Embryonic facial prominence (tissue), 1 donor: ENCODE results near the gene LARP4B.

Source experiments
- DNase-seq: peaks from one replicate; pipeline ENCODE4 v3.0.0-alpha.2; 2016; ENCODE audit errors: extremely low spot score

LARP4B gene

DNA sequence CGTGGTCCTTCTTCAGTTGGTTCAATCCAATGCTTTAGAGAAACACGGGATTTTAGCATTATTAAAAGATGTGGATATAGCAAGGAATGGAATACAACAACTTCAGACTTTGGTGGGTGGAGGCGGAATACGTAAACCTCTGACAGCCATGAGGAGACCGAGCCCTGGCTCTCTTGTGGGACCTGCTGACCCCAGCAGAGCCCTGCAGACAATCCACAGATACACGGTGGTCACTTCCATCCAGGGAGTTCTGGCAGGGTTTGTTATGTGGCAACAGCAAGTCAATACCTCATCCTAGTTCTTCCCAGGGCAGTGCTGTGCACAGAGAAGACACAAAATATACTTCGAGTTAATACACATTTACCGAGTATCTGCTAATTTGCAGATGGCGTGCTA is 123.5 kb downstream of the LARP4B start:
- DNase-seq = no peak

DNA sequence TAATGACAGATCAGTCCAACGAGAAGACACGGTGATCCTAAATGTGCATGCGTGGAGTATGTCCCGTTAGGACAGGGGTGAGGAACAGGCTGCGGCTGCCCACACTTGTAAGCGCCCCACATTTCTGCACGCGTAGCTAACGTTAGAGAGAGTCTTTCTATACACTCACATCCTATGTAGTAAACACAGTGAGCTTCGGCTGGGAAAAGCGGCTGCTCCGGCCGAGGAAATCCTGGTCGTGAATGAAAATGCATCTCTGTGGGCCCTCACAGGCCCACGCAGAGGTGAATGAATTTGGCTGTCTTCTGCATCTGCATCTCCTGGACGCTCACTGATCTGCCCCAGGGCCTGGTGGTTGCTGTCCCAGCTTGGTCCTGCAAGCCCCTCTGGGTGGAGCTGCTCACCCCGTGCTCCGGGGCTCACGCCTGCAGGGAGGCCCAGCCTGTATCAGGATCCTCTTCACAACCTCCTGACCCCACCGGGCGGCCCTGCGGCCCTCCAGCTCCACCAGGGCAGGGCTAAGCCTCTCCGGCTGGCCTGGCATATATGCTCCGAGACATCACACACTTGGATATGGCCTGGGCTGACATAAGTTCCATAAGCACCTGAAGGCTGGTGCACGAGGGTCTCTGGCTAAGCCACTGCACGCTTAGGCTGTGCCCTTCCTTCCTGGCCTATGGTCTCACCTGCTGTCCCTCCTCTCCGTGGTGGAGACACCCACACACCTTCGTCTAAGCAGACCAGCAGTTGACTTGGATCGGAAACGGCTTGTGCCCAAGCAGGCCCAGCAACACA is 124.1 kb downstream of the LARP4B start:
- no peak for DNase-seq

DNA sequence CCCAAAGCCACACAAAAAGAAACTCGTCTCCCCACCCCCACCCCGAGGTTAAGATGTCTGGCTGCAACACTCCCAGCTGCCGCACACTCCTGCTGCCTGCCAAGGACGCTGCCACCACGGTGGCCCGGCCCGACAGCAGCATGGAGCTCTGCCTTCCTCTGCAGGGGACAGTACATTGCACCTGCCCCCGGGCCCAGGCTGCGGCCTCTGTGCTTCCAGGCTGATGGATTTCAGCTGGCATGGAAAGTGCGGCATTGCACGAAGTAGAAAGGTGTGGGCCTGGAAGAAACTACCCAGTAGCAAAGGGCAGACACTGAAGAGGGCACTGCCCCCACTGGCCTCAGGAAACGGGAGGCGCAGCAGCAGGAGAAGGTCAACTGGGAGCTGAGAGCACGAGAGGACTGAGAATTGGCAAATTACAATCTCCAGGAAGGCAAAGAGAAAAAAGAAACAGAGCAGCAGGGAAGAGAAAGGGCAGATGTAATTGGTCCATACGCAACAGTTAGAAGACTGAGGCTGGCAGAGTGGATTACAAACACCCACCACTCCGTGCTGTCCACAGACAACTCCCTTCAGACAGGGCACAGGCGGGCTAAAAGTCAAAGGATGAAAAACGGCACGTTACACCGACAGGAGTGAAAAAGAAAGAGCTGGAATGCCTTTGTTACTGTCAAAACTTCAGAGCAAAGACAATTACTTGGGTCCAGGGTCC is 124.9 kb downstream of the LARP4B start:
- DNase-seq = no peak

DNA sequence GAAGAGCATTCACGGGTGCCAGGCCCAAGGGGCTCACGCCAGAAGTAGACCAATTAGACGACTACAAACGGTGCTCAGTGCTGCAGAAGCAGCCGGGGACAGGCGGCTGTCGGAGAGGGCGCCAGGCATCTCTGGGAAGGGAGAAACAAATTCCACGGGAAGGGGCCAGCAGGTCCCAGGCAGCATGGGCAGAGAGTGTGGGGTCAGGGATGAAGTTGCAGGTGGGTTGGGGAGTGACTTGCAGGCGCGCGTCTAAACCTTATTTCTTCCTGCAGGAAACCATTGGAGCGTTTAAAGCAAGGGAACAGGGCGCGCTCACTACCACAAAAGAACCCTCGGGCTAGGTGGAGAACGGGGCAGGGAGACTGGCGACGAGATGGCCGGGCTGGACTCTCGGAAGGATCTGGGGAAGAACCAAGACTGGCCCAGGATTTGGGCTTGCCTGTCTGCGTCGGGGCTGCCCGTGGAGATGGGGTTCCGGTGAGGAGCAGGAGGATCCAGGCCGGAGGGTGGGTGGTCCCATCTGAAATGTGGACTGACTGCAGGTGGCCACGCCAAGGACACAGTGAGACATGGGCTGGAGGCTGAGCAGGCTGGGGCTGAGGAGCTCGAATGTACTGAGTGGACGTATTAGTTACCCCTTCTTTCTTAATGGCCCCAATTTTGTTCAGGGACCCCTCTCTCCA is 125.7 kb downstream of the LARP4B start:
- DNase-seq = no peak

DNA sequence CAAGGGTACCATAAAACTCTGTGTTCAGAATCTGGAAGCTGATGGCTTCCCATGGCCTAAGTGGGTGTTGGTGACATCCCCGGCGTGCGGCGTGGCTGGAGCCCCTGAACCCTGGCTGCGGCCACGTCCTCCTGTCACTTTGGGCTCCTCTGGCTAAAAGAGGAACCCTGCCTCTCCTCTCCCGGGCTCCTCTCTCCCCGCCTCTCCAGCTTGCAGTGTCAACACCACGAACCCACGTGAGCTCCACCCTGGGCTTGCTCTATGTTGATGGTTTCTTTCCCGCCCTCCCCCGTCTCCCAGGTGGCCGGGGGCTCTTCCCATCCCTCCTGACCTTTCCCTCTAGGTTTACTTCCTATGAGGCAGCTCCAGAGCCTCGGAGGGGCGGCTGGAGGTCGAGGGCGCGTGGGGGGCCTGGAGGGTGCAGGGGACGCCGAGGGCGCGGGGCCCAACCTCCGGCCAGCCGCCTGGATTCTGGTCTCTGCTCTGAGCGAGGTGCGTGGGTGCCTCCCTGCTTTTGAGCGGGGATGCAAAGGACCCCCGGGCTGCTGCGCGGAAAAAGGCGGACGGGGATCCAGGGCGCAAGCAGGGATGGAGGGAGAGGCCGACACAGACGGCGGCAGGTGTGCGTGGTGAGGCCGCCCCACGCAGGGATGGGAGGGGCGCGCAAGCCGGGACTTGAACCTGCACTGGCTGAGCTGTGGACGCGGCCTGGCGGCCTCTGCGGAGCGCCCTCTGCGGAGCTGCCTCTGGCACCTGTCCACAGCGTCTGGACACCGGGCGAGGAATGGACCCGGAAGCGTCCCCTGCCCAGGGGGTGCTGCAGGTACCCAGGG is 126.5 kb downstream of the LARP4B start:
- DNase-seq = no peak

DNA sequence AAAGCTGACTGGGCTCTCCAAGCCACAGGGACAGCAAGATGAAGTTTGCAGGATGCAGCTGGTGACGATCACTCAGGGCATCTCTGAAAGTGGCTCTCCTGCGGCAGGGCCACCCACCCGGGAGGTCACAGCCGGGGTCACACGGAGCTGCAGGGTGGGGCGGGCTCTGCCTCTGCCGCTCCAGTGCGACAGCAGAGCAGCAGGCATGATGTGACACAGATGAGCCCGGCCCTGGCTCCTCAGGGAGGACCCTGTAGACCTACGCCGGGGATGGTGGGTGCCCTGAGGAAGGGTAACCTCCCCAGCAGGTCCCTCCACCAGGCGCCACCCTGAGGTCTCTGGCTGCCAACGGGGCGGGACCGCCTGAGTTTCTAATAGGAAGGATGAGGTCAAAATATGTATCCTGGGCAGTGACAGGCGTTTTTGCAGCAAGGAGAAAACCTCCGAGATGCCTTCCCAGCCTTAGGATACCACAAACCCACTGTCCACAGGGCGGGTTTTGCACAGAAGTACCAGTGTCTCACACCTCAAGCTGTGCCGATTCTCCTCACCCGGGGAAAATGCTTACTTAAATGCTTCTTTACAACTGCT is 127.2 kb downstream of the LARP4B start:
- no peak for DNase-seq

DNA sequence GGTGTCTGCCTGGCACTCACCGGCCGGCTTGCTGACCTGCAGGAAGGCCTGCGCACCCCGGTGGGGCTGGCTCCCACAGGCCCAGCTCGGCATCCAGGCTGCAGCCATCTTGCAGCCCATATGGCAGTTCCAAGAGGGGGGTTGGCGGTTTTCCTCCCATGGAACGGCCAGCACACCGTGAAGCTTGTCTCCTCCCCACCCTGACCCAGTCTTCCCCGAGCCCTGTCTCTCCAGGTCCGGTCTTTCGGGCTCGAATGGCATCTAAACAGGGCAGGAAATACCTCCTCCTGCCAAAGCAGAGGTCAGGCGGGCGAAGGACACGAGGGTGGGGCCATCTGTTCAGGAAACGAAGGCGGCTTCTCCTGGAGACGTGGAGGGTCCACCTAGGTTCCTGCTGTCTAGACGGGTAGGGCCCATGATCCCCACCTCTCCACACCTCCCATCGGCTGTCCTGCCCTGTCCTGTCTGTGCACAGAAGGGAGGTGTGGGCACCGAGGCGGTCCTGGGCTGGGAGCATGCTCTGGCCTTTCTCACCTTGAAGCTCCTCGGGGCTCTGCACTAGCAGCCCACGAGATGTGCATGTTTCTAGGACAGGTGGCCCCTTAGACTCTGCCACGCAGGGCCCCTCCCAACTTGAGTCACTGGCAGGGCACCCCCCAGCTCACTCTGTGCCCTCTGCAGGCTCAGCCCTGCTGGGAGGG is 128.3 kb downstream of the LARP4B start:
- DNase-seq = no peak

DNA sequence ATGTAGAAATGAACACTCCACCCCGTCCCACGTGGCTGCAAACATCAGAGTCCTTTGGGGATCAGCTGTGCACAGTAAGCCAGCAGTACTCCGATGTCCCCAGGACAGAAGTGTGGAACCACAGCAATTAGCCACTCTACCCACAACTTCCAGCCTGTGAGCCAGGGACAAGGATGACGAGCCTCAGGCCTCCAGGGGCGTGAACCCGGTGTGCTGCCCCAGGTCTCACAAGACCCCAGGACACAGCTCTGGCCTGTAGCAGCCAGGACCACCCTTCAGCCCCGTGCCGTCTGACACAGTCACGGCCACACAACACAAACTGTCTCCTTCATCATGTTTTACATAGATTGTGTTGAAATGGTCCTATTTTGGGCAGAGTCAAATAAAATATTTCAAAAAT is 129.0 kb downstream of the LARP4B start:
- no peak for DNase-seq

DNA sequence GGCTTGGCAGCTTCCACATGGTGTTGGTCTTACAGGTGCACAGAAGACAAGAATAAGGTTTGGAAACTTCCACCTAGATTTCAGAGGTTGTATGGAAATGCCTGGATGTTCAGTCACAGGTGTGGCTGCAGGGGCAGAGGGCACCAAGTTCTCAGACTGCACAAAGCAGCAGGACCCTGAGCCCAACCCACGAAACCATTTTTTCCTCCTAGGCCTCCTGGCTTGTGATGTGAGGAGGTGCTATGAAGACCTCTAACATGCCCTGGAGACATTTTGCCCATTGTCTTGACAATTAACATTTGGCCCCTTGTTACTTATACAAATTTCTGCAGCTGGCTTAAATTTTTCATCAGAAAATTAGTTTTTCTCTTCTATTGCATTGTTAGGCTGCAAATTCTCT is 134.3 kb downstream of the LARP4B start:
- DNase-seq = no peak

DNA sequence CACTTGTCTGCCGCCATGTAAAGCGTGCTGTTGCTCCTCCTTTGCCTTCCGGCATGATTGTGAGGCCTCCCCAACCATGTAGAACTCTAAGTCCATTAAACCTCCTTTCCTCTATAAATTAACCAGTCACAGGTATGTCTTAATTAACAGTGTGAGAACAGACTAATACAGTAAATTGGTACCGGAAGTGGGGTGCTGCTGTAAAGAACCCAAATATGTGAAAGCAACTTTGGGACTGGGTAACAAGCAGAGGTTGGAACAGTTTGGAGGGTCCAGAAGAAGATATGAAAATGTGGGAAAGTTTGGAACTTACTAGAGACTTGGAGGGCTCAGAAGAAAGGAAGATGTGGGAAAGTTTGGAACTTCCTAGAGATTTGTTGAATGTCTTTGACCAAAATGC is 135.3 kb downstream of the LARP4B start:
- no peak for DNase-seq

DNA sequence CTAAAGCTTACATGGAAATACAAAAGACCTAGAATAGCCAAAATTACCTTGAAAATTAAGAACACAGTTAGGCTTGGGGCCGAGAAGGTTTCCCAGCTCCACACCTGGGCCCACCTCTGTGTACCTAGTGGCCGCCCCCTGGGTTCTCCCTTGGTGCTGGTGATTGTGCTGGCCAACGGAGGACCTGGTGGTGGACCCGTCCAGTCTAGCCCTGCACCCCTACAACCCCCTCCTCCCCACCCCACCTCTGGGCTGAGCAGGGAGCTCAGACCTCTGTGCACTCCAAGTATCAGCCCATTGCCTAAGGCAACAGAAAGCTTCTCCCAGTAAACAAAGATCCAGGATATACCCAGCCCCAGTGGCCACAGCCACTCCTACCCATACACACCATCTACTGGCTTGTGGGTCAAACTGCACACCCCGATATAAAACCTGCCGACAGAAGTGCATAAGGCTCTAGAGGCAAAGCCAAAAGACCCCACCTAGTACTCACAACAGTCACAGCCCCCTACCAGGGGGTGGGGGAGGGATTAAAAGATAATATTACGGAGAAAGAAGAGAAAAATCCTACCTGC is 137.0 kb downstream of the LARP4B start:
- DNase-seq = no peak

DNA sequence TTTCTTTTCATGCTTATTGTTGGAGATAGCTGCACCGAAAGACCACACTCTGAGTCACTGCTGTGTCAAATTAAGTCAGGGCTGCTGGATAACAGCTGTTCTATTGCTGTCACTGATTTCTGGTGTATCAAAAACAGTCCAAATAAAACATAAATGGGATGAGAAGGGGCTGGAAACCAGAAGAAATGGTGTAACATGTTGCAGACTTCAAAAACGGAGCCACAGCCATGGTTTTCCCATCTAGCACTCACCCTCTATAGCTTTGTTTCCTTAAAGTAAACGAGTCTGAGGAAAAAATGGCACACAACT is 138.8 kb downstream of the LARP4B start:
- DNase-seq = no peak

DNA sequence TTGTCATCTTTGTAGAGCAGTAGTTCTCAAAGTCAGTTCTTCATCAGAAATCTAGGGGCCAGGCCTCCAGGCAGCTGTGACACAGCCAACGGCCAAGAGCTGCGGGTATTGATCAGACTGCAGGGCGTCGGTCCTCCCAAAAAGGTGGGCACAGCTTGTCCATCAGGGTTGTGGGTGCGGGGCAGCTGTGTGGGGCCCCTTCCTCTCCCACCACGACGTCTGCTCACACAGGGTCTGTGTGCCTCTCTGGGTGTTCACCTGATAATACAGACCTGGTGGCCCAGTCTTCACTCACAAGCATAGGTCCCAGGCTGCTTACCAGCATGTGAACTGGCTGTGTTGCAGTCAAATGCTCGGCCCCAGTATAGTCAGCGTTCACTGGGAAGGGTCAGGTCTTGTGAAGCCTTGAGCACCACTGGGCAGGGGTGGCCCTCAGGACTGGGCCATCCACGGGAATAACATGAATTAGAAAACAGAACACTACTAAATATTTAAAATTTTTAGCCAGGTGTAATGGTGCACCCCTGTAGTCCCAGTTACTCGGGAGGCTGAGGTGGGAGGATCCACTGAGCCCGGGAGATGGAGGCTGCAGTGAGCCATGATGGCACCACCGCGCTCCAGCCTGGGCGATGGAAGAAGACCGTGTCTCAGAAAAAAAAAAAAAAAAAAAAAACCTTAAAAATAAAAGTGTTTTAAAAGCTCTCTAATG is 139.3 kb downstream of the LARP4B start:
- DNase-seq = no peak

DNA sequence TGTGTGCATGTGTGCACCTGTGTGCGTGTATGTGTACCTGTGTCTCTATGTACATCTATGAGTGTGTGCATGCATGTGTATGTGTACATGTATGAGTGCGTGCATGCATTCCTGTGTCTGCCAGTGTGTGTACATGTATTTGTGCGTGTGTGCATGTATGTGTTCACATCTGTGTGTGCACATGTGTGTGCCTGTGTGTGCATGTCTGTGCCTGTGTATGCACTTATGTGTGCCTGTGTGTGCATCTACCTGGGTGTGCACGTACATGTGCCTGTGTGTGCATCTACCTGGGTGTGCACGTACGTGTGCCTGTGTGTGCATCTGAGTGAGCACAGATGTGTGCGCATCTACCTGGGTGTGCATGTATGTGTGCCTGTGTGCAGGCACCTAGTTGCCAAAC is 139.9 kb downstream of the LARP4B start:
- DNase-seq = no peak

DNA sequence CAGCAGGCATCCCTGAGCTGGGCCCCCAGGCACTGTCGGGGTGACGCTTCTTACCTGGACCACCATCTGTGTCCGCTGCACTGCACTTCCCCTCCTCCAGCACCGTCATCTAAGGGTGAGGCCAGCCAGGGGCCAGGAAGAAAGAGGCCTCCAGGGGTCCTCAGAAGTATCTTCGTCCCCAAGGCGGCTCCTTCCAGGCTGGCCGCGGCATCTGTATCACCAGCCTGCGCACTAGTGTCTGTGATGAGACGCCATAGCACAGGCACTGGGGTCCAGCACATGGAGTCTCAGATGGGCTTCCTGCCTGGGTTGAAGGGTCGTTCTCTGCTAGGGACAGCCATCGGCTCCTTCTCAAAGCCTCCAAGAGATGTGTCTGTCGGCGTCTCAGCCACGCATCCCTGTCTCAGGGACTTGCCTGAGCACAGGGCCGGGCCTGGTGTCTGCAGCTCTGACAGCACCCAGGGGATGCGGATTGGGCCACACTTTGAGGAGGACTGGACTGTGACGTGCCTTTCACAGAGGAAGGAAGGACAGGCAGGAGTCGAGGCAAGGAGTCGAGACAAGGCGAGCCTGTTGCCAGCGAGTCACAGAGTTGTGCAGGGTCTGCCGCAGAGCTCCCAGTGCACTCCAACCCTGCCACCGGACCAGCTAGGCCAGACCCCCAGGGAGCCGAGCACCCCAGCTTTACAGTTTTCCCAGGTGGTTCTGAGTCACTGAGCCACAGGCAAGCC is 140.5 kb downstream of the LARP4B start:
- DNase-seq = no peak

DNA sequence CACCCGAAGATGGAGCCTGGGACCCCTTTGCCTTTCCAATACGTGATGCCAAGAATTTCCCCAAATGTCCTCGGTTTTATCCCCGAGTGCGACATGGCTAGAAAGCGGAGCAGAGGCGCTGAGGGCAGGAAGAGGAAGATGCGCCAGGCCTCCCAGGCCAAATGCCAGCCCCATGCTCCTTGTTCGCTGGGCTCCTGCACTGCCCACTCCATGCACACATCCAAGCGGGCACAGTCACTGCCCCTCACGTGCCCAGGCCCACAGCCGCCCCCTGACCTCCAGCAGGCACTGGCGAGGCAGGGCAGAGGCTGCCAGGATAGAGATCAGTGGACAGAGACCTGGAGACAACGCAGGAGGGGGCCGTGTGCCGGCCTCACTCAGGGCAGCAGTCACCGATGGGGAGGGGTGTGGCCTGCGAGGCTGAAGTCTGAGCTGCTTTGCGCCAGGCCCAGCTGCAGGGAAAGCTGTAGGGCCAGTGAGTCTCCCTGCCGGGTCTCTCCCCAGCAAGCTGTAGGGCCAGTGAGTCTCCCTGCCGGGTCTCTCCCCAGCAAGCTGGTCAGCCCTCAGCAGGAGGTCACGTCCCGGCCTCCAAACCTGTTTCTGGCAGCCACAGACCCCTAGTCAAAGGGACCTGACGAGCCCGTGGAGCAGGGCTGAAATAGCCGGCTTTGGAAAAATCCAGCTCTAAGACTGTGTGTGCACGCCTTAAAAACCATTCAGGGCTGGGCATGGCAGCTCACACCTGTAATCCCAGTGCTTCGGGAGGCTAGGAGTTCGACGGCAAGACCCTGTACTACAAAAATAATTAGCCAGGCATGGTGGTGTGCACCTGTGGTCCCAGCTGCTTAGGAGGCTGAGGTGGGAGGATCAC is 141.4 kb downstream of the LARP4B start:
- DNase-seq = no peak

DNA sequence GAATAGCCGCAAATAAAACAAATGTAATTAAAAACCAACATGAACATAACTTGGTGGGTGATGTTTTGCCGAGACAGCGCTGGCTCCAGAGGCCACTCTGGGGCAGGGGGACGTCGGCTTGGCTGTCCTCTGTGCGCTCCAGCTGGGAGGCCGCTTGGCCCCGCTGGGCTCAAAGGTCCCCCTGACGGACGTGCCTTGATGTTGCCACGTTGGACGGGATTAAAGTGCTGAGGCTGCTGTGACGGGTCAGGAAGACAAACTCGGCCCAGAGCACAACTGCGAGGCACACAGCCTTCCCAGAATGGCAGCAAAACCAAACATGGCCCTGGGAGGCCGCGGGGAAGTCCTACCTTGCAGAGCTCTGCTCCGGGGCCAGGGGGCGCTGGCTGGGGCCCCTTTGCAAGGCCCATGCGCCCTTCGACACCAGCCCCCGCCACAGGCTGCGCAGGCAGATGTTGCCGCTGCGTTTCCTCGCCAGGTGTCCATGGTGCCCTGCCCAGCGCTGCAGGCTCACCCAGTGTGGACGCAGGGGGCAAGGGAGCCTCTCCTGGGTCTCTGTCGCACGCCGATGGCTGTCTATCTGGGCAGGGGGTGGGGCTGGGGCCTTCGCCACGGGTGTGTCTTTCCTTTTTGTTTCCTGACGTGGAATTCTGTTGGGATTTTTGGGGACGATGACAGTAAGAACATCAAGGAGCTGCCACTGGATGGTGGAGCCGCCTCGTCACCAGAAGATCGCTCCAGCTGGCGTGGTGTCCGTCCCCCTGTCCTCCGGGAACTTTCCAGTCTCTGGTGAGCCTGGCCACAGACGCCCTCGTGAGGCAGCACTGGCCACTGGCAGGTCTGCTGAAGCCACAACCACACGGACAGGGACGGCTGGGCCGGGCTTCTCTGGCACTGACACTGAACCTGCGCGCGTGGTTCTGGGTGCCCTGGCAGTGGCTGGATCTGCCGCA is 142.4 kb downstream of the LARP4B start:
- DNase-seq = no peak
